ENCODE measurements around the gene IGIP.
"Not testable (repeated sequence)": the region's sequence is repeated elsewhere in the genome, so short reads cannot be mapped to it uniquely, and the experiment has no call there.

The IGIP gene

DNA sequence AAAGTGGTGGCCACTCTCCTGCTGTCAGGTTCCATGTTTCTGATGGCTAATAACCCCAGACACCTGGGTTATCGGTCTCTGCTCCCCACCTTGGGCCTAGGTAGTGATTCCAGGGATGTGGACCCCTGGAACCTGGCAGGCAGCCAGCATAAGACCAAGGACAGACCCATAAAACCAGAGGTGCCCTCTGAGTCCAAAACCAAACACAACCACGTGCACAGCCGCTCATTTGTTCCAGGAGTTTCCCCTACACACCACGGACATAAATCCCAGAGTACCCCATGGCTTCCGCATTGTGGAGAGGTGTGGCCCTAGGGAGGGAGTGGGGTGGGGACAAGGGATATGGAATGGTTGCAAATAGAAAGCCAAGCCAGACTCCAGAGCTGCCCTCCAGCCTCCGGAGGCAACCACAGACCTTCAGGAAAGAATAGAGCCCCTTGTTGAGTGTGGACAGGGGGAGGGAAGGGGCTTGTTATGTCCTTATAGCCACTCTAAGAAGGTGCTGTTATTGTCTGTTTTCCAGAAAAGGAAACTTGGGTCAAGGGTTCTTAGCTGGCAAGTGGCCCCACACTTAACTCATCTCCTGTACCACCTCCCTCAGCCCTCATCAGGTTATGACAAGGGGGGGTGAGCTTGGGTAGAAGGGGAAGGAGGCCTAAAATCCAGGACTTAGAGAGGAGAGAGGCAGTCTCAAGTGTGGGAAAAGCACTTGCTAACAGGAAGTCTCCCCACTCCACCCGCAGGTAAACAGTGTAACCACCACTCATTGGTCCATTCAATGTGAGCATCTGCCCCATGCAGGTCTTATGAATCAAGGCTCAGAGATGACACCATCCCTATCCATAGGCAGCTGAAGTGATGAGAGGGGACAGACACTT, 25.6 kb downstream of the IGIP start:
- Histone ChIP-seq H3K4me3 (ENCODE audit: extremely low read depth, insufficient read depth, low read length, poor library complexity, severe bottlenecking) (no peak overlapping the region), H3K27ac (ENCODE audit: low read depth, low read length, severe bottlenecking) (no peak overlapping the region), H3K4me1 (ENCODE audit: control insufficient read depth, insufficient read depth, low read length, poor library complexity, severe bottlenecking) (peaks cover 2% of the 10 kb centered on the region), H3K36me3 (ENCODE audit: control insufficient read depth, insufficient read depth, low read length) (no peaks in the 10 kb centered on the region), H3K9me3 (ENCODE audit: control insufficient read depth, low read length) (no peaks in the 10 kb centered on the region)
- WGBS, 2 experiments (ENCODE audit: insufficient coverage in 2 of 2) = 76 to 91% methylated on average over 2 to 4 of the region's 7 CpGs

GRCh38 chr5:140152022-140152999, 26.6 kb downstream of the IGIP start:
- no peak overlapping the region for H3K4me3 ChIP-seq (ENCODE audit: extremely low read depth, insufficient read depth, low read length, poor library complexity, severe bottlenecking)
- 76 to 78% methylated on average over 16 to 20 of the region's 23 CpGs for WGBS, 2 experiments (ENCODE audit: insufficient coverage in 2 of 2)
- H3K9me3 ChIP-seq (ENCODE audit: control insufficient read depth, low read length) = no peaks in the 10 kb centered on the region
- H3K27ac ChIP-seq (ENCODE audit: low read depth, low read length, severe bottlenecking) = no peak overlapping the region
- no peaks in the 10 kb centered on the region for H3K36me3 ChIP-seq (ENCODE audit: control insufficient read depth, insufficient read depth, low read length)
- no peaks in the 10 kb centered on the region for H3K4me1 ChIP-seq (ENCODE audit: control insufficient read depth, insufficient read depth, low read length, poor library complexity, severe bottlenecking)

GRCh38 chr5:140153255-140153654, 27.5 kb downstream of the IGIP start:
- WGBS, 2 experiments (ENCODE audit: insufficient coverage in 2 of 2) = 55 to 69% methylated on average over 6 of the region's 7 CpGs
- H3K9me3 ChIP-seq (ENCODE audit: control insufficient read depth, low read length) = no peaks in the 10 kb centered on the region
- no peaks in the 10 kb centered on the region for H3K4me1 ChIP-seq (ENCODE audit: control insufficient read depth, insufficient read depth, low read length, poor library complexity, severe bottlenecking)
- no peak overlapping the region for H3K27ac ChIP-seq (ENCODE audit: low read depth, low read length, severe bottlenecking)
- no peaks in the 10 kb centered on the region for H3K36me3 ChIP-seq (ENCODE audit: control insufficient read depth, insufficient read depth, low read length)
- H3K4me3 ChIP-seq (ENCODE audit: extremely low read depth, insufficient read depth, low read length, poor library complexity, severe bottlenecking) = no peak overlapping the region

- no peaks in the 10 kb centered on the region for H3K4me1 ChIP-seq (ENCODE audit: control insufficient read depth, insufficient read depth, low read length, poor library complexity, severe bottlenecking)
- no peaks in the 10 kb centered on the region for H3K36me3 ChIP-seq (ENCODE audit: control insufficient read depth, insufficient read depth, low read length)
- no peak overlapping the region for H3K4me3 ChIP-seq (ENCODE audit: extremely low read depth, insufficient read depth, low read length, poor library complexity, severe bottlenecking)
- no peak overlapping the region for H3K27ac ChIP-seq (ENCODE audit: low read depth, low read length, severe bottlenecking)
- no peaks in the 10 kb centered on the region for H3K9me3 ChIP-seq (ENCODE audit: control insufficient read depth, low read length)
- 42 to 52% methylated on average over 8 of the region's 8 CpGs for WGBS, 2 experiments (ENCODE audit: insufficient coverage in 2 of 2)
Measured at GRCh38 chr5:140153905-140154304, 28.2 kb downstream of the IGIP start.

DNA sequence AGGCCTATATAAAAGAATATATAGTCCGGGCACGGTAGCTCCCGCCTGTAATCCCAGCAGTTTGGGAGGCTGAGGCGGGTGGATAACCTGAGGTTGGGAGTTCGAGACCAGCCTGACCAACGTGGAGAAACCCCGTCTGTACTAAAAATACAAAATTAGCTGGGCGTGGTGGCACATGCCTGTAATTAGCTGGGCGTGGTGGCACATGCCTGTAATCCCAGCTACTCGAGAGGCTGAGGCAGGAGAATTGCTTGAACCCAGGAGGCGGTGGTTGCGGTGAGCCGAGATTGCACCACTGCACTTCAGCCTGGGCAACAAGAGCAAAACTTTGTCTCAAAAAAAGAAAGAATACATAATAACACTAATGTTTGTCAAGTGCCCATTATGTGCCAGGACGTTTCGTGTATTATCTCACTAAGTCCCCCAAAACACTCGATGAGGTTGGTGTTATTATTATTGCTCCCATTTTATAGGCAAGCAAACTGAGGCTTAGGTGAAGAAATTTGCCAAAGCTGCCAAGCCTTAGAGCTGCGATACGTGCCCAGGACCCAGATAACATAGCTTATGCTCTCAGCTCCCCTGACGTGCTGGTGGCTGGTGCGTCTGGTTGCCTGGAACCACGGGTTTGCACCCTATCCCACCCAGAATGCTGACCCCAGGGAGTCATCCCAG, 29.1 kb downstream of the IGIP start:
- H3K36me3 ChIP-seq (ENCODE audit: control insufficient read depth, insufficient read depth, low read length); H3K4me1 ChIP-seq (ENCODE audit: control insufficient read depth, insufficient read depth, low read length, poor library complexity, severe bottlenecking); H3K27ac ChIP-seq (ENCODE audit: low read depth, low read length, severe bottlenecking); H3K9me3 ChIP-seq (ENCODE audit: control insufficient read depth, low read length); H3K4me3 ChIP-seq (ENCODE audit: extremely low read depth, insufficient read depth, low read length, poor library complexity, severe bottlenecking): not testable (repeated sequence)
- 92 to 94% methylated on average over 17 to 18 of the region's 21 CpGs for WGBS, 2 experiments (ENCODE audit: insufficient coverage in 2 of 2)

DNA sequence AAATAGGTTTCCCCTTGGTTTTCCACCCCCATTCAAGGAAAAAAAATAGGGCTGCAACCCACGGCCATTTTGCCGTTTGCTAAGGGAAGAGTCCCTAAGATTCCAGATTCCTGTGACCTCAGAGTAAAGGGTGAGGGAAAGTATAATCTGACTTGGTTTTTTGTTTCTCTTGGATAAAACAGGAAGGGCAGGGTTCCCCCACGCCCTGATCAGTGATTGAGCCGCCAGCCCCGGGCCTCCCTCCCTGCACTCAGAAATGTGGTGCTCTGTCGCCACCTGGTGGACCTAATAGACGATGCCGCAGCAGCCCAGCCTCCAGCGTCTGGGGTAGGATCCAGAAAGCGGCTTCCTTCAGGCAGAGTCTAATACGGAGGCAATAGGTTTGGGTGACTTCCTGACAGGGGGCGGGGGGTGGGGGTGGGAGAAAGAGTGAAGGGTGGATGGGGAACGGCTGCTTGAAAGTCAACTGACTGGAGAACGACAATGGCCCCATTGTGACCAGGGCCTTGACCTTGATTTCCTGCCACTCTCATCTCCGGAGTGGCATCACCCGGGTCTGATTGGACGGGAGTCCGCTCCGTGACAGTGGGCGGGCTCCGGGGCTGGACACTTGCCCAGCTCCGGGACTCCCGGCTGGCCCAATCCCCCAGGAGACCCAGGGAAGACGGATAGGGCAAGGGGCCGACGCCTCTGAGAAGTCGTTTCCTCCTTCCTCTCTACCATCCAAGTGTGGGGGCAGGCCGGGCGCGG, 31.5 kb downstream of the IGIP start:
- no peaks in the 10 kb centered on the region for H3K4me1 ChIP-seq (ENCODE audit: control insufficient read depth, insufficient read depth, low read length, poor library complexity, severe bottlenecking)
- H3K4me3 ChIP-seq (ENCODE audit: extremely low read depth, insufficient read depth, low read length, poor library complexity, severe bottlenecking) = no peak overlapping the region
- H3K27ac ChIP-seq (ENCODE audit: low read depth, low read length, severe bottlenecking) = no peak overlapping the region
- no peaks in the 10 kb centered on the region for H3K36me3 ChIP-seq (ENCODE audit: control insufficient read depth, insufficient read depth, low read length)
- H3K9me3 ChIP-seq (ENCODE audit: control insufficient read depth, low read length) = no peaks in the 10 kb centered on the region
- 15% methylated on average over 22 to 27 of the region's 30 CpGs for WGBS, 2 experiments (ENCODE audit: insufficient coverage in 2 of 2)

DNA sequence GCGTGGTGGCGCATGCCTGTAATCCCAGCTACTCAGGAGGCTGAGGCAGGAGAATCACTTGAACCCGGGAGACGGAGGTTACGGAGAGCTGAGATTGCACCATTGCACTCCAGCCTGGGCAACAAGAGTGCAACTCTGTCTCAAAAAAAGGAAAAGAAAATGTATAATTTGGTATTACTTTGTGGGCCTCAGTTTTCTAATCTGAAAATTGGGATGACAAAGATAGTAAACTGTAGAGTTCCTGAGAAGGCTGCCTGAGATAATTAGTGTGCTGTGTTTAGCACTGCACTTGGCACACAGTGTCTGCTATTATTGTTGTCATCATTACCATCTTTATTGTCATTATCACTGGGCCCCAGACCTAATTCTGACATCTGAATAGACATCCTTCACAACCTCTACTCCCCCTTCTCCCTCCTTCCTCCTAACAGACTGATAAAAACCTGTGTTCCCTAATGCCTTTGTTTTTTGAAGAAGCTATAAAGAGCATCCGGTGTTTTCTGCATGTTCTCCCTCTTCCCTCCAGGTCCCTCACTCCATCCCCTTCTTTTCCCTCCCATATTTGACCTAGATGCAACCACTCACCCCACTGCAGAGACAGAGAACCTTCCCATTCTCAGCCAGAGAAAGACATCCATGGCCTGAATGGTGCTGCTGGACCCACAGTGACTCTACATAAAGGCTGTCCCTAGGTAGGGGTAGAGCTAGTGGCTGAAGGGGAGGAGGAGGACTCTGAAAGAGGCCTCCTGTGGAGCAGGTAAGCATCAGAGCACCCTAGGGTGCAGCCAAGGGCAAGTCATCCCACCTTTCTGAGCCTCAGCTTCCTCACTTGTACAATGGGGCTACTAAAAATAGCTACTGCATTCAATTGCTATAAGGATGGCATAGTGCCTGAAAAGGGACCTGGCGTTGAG, 33.5 kb downstream of the IGIP start:
- no peak overlapping the region for H3K4me3 ChIP-seq (ENCODE audit: extremely low read depth, insufficient read depth, low read length, poor library complexity, severe bottlenecking)

GRCh38 chr5:140162275-140162674, 36.5 kb downstream of the IGIP start:
- no peaks in the 10 kb centered on the region for H3K4me1 ChIP-seq (ENCODE audit: control insufficient read depth, insufficient read depth, low read length, poor library complexity, severe bottlenecking)
- H3K36me3 ChIP-seq (ENCODE audit: control insufficient read depth, insufficient read depth, low read length) = no peaks in the 10 kb centered on the region
- no peak overlapping the region for H3K27ac ChIP-seq (ENCODE audit: low read depth, low read length, severe bottlenecking)
- no peaks in the 10 kb centered on the region for H3K9me3 ChIP-seq (ENCODE audit: control insufficient read depth, low read length)
- 83 to 93% methylated on average over 2 of the region's 5 CpGs for WGBS, 2 experiments (ENCODE audit: insufficient coverage in 2 of 2)
- no peak overlapping the region for H3K4me3 ChIP-seq (ENCODE audit: extremely low read depth, insufficient read depth, low read length, poor library complexity, severe bottlenecking)

More for the DNA sequence above, 33.5 kb downstream of the IGIP start:
- WGBS, 2 experiments (ENCODE audit: insufficient coverage in 2 of 2) = 85 to 89% methylated on average over 5 to 6 of the region's 7 CpGs
- H3K27ac ChIP-seq (ENCODE audit: low read depth, low read length, severe bottlenecking) = no peak overlapping the region
- H3K36me3 ChIP-seq (ENCODE audit: control insufficient read depth, insufficient read depth, low read length) = no peaks in the 10 kb centered on the region
- H3K4me1 ChIP-seq (ENCODE audit: control insufficient read depth, insufficient read depth, low read length, poor library complexity, severe bottlenecking) = no peaks in the 10 kb centered on the region
- no peaks in the 10 kb centered on the region for H3K9me3 ChIP-seq (ENCODE audit: control insufficient read depth, low read length)

- Histone ChIP-seq H3K9me3 (ENCODE audit: control insufficient read depth, low read length) (no peaks in the 10 kb centered on the region), H3K4me3 (ENCODE audit: extremely low read depth, insufficient read depth, low read length, poor library complexity, severe bottlenecking) (no peak overlapping the region), H3K36me3 (ENCODE audit: control insufficient read depth, insufficient read depth, low read length) (no peaks in the 10 kb centered on the region), H3K27ac (ENCODE audit: low read depth, low read length, severe bottlenecking) (no peak overlapping the region), H3K4me1 (ENCODE audit: control insufficient read depth, insufficient read depth, low read length, poor library complexity, severe bottlenecking) (no peaks in the 10 kb centered on the region)
- WGBS, 2 experiments (ENCODE audit: insufficient coverage in 2 of 2) = 70 to 93% methylated on average over 4 to 5 of the region's 5 CpGs
Measured at GRCh38 chr5:140162781-140163180, 37.0 kb downstream of the IGIP start.
